Measurements from ENCODE around the gene CYP8B1.

- TF ChIP-seq ZNF462 (CRISPR knock-in tag; IDR thresholded peaks at IDR 0.05) (no peak), CTCF (conservative IDR thresholded peaks at IDR 0.05; ENCODE audit: low read depth in 2 of 2) (no peak)
Measured at GRCh38 chr3:42827023-42827422, 48.7 kb downstream of the CYP8B1 start.

Data from GM23338 (cell line).